ENCODE data around the gene CTBP2. TPM values are rescaled to one million over a fixed set of nuclear protein-coding genes. Genes with fewer than 3 reads are reported as not detected.

Gene CTBP2
- total and polyA plus RNA-seq, 10 of the 15 experiments (the other 5 are each of a cell fraction or from before 2014, with no cell fraction given): 0.02 to 0.72 (median 0.06) TPM; not detected in 2

DNA sequence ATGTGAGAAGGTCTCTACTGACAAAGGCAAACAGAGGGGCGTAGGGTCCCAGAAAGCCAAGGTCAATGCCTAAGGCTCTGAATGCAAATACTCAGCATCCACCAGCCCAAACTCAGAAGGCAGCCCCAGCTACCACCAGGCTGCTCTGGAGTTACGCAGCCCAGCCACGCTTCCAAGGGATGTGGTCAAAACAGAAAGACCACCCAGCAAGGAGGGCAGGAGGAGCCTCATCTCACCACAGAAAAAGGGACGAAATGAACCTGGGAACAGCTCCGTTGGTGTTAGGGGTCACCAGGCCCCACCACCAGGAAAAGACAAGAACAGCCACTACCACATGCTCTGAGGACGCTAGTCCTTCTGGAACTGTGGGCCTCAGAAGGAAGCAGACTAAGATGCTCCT, 65.1 kb downstream of the CTBP2 start:
- Histone ChIP-seq H3K9me3 (replicated peaks; ENCODE audit: control insufficient read depth, insufficient read depth, low read length) (no peaks in the 10 kb centered on the region), H3K4me2 (ENCODE audit: control insufficient read depth, insufficient read depth) (no peak overlapping the region), H3K9ac (ENCODE audit: control insufficient read depth, insufficient read depth, low read length) (no peak overlapping the region), H3K36me3 (ENCODE audit: control insufficient read depth in 2 of 2, insufficient read depth in 2 of 2, low read length in 1 of 2) (no peaks in the 10 kb centered on the region), H3K27ac (ENCODE audit: control insufficient read depth, insufficient read depth) (no peak overlapping the region), H3K27me3 (replicated peaks in 1 of 2; ENCODE audit: control insufficient read depth in 2 of 2, insufficient read depth in 2 of 2, low read length in 1 of 2) (no peaks in the 10 kb centered on the region; a peak in 1 of 4 replicates), H2AFZ (ENCODE audit: control insufficient read depth, low read depth, low read length) (no peak overlapping the region), H3K4me1 (ENCODE audit: control insufficient read depth, insufficient read depth, low read length) (no peaks in the 10 kb centered on the region), H3K79me2 (ENCODE audit: control insufficient read depth, insufficient read depth, low read length) (no peaks in the 10 kb centered on the region), H4K20me1 (ENCODE audit: control insufficient read depth, insufficient read depth) (0 out of 2 replicates have a peak, but pooled peaks cover 4% of the 10 kb centered on the region), H3K4me3 (no peak overlapping the region)
- ChIA-PET CTCF (no interaction called here), POLR2A (no interaction called here), SMC1A (ENCODE audit: uncharacterized antibody, unreplicated experiment) (no interaction called here), RAD21 (ENCODE audit: unreplicated experiment) (no interaction called here)
- ATAC-seq: no peak
- BruUV-seq (replicated peaks): no TSS peak
- no peak for FAIRE-seq
- in situ Hi-C loops (cut with MboI) (no loop called here), intact Hi-C loops (cut with micrococcal nuclease; ENCODE audit: unreplicated experiment) (no loop called here)
- WGBS (ENCODE audit: insufficient coverage, insufficient replicate concordance, low lambda C conversion rate, missing lambda C conversion rate): 30% methylated on average over 6 of the region's 6 CpGs
- DNase-seq (ENCODE audit: low read depth, low spot score): no peak
- TF ChIP-seq BMI1 (IDR thresholded peaks at IDR 0.05; ENCODE audit: borderline replicate concordance) (no peak), PAX5 (IDR thresholded peaks at IDR 0.05; ENCODE audit: borderline replicate concordance, low read depth, low read length) (no peak), TARDBP (IDR thresholded peaks at IDR 0.05; ENCODE audit: borderline replicate concordance) (no peak), BHLHE40 (IDR thresholded peaks at IDR 0.05; ENCODE audit: borderline replicate concordance in 1 of 2, low read depth in 2 of 2, low read length in 1 of 2) (no peak), MYC (IDR thresholded peaks at IDR 0.05; ENCODE audit: insufficient read depth, insufficient read length, insufficient replicate concordance, low read length, severe bottlenecking) (no peak), SUZ12 (IDR thresholded peaks at IDR 0.05; ENCODE audit: unreplicated experiment) (no peak), ZNF217 (IDR thresholded peaks at IDR 0.05) (no peak), CREB1 (IDR thresholded peaks at IDR 0.05; ENCODE audit: low read depth) (no peak), ZNF24 (IDR thresholded peaks at IDR 0.05) (no peak), POLR2AphosphoS5 (IDR thresholded peaks at IDR 0.05; ENCODE audit: low read length) (no peak), ZNF274 (IDR thresholded peaks at IDR 0.05; ENCODE audit: insufficient read depth, insufficient read length) (no peak), RCOR1 (conservative IDR thresholded peaks at IDR 0.05; ENCODE audit: low read depth, low read length) (no peak)
- TF ChIP-seq, protein P1, sequence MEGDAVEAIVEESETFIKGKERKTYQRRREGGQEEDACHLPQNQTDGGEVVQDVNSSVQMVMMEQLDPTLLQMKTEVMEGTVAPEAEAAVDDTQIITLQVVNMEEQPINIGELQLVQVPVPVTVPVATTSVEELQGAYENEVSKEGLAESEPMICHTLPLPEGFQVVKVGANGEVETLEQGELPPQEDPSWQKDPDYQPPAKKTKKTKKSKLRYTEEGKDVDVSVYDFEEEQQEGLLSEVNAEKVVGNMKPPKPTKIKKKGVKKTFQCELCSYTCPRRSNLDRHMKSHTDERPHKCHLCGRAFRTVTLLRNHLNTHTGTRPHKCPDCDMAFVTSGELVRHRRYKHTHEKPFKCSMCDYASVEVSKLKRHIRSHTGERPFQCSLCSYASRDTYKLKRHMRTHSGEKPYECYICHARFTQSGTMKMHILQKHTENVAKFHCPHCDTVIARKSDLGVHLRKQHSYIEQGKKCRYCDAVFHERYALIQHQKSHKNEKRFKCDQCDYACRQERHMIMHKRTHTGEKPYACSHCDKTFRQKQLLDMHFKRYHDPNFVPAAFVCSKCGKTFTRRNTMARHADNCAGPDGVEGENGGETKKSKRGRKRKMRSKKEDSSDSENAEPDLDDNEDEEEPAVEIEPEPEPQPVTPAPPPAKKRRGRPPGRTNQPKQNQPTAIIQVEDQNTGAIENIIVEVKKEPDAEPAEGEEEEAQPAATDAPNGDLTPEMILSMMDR (IDR thresholded peaks at IDR 0.05 in 2 of 3, conservative IDR thresholded peaks at IDR 0.05 in 1 of 3; ENCODE audit: control insufficient read depth in 2 of 3, extremely low read depth in 1 of 3, insufficient read depth in 1 of 3, low read depth in 3 of 3, low read length in 3 of 3): no peak
- TF ChIP-seq, protein P2, sequence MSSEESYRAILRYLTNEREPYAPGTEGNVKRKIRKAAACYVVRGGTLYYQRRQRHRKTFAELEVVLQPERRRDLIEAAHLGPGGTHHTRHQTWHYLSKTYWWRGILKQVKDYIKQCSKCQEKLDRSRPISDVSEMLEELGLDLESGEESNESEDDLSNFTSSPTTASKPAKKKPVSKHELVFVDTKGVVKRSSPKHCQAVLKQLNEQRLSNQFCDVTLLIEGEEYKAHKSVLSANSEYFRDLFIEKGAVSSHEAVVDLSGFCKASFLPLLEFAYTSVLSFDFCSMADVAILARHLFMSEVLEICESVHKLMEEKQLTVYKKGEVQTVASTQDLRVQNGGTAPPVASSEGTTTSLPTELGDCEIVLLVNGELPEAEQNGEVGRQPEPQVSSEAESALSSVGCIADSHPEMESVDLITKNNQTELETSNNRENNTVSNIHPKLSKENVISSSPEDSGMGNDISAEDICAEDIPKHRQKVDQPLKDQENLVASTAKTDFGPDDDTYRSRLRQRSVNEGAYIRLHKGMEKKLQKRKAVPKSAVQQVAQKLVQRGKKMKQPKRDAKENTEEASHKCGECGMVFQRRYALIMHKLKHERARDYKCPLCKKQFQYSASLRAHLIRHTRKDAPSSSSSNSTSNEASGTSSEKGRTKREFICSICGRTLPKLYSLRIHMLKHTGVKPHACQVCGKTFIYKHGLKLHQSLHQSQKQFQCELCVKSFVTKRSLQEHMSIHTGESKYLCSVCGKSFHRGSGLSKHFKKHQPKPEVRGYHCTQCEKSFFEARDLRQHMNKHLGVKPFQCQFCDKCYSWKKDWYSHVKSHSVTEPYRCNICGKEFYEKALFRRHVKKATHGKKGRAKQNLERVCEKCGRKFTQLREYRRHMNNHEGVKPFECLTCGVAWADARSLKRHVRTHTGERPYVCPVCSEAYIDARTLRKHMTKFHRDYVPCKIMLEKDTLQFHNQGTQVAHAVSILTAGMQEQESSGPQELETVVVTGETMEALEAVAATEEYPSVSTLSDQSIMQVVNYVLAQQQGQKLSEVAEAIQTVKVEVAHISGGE (CRISPR knock-in tag; IDR thresholded peaks at IDR 0.05): no peak
- TF ChIP-seq, protein P3, sequence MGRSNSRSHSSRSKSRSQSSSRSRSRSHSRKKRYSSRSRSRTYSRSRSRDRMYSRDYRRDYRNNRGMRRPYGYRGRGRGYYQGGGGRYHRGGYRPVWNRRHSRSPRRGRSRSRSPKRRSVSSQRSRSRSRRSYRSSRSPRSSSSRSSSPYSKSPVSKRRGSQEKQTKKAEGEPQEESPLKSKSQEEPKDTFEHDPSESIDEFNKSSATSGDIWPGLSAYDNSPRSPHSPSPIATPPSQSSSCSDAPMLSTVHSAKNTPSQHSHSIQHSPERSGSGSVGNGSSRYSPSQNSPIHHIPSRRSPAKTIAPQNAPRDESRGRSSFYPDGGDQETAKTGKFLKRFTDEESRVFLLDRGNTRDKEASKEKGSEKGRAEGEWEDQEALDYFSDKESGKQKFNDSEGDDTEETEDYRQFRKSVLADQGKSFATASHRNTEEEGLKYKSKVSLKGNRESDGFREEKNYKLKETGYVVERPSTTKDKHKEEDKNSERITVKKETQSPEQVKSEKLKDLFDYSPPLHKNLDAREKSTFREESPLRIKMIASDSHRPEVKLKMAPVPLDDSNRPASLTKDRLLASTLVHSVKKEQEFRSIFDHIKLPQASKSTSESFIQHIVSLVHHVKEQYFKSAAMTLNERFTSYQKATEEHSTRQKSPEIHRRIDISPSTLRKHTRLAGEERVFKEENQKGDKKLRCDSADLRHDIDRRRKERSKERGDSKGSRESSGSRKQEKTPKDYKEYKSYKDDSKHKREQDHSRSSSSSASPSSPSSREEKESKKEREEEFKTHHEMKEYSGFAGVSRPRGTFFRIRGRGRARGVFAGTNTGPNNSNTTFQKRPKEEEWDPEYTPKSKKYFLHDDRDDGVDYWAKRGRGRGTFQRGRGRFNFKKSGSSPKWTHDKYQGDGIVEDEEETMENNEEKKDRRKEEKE (IDR thresholded peaks at IDR 0.05): no peak
- TF ChIP-seq, protein P4, sequence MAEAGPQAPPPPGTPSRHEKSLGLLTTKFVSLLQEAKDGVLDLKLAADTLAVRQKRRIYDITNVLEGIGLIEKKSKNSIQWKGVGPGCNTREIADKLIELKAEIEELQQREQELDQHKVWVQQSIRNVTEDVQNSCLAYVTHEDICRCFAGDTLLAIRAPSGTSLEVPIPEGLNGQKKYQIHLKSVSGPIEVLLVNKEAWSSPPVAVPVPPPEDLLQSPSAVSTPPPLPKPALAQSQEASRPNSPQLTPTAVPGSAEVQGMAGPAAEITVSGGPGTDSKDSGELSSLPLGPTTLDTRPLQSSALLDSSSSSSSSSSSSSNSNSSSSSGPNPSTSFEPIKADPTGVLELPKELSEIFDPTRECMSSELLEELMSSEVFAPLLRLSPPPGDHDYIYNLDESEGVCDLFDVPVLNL (IDR thresholded peaks at IDR 0.05; ENCODE audit: low read depth, low read length): no peak

Data from GM12878 (cell line).